ENCODE results near the gene CLDN16.

Gene CLDN16

DNA sequence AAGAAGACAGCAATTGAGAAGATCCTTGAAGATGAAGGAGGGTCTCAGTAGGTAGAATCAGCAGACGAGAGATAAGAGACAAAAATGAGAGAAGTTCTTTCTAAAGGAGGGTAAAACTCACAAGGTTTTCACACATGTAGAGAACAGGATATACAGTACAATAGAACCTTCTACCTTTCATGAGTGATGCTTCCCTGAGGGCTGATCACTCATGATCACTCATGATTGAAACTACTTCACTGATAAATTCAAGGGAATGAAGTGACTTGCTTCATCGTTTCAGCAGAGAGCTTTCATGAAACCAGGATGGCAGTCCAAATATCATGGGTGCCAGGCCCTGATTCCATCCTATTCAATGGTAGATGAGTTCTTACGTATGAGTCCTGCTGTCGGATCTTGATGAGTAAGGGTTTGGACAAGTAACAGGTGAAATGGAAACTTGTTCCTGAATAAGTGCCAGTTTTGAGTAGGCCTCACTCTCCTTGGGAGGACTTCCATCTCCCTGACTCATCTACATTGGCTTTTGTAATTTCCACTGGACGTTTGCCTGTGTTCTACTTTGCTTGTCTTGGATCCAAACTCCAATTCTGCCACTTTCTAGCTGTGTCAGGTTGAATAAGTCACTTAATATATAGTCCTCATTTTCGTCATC lies 9.6 kb upstream of the CLDN16 start:
- no peak for DNase-seq (ENCODE audit: low read depth in 1 of 2, low spot score in 1 of 2)

DNA sequence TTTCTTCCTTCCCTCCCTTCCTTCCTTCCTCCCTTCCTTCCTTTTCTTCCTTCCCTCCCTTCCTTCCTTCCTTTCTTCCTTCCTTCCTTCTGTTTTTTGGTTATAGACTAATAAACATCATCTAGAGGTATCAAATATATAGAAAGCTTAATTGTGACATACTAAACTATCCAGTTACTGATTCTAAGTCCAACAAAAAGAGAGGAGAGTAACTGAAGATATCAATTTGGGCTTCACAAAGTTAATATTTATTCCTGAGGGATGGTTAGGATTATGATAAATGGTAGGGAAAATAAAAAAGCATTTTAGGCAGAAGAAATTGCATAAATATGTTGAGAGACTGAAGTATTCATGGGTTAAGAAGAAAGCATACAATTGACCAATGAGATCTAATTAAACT lies 7.8 kb upstream of the CLDN16 start:
- DNase-seq (ENCODE audit: low read depth in 1 of 2, low spot score in 1 of 2), result no peak

DNA sequence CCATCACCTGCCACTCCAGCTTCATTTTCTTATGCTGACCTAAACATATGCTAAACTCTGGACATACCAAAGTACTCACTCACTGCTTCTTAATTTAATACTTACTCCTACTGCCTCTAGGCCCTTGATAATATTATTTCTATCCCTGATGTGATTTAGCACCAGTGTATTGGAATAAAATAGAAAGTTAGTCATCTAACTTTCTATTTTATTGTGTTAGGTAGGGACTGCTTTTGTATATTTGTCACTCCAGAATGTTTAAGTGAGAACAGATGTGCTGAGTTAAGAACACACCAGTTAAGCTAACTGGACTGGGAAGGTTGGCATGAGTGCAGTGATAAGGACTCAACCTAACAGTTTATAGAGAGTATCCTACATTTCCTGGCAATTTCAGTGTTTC lies 6.5 kb upstream of the CLDN16 start:
- no peak for DNase-seq (ENCODE audit: low read depth in 1 of 2, low spot score in 1 of 2)

DNA sequence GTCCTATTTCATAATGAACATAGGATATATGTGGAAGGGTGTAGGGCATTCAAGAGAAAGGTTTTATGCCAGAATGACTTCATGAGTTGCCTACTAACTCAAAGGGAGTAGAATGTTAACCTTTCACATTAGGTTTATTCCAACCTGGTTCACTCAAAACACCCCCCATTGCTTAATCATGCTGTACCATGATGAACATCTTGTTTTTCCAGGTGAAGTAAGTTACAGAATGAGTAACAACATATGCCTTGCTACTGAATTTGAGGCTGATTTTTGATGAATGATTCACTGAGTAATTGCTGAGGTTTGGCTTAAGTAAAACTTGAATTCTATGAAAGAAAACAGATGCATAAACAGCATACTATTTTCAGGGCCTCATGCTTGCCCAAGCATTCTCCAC lies 5.9 kb upstream of the CLDN16 start:
- no peak for DNase-seq (ENCODE audit: low read depth in 1 of 2, low spot score in 1 of 2)

DNA sequence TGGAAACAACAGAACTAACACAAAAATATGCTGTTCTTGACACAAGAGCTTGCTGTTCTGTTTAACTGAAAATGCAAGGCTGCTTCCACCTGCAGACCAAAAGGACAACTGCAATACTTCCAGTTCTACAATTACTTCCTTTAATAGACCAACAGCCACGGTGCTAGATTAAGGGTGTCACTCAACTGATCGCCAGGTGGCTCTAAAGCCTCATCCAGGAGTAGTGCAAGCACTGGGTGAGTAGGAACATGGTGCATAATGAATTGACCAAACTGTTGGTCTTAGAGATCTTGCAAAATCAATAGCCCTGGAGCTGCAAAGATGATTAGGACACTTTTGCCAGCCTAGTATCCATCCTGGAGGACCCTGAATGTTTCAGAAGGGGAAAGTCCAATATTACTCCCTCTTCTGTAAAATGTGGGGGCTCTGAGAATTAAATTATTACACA lies 3.6 kb upstream of the CLDN16 start:
- DNase-seq (ENCODE audit: low read depth in 1 of 2, low spot score in 1 of 2), result no peak

DNA sequence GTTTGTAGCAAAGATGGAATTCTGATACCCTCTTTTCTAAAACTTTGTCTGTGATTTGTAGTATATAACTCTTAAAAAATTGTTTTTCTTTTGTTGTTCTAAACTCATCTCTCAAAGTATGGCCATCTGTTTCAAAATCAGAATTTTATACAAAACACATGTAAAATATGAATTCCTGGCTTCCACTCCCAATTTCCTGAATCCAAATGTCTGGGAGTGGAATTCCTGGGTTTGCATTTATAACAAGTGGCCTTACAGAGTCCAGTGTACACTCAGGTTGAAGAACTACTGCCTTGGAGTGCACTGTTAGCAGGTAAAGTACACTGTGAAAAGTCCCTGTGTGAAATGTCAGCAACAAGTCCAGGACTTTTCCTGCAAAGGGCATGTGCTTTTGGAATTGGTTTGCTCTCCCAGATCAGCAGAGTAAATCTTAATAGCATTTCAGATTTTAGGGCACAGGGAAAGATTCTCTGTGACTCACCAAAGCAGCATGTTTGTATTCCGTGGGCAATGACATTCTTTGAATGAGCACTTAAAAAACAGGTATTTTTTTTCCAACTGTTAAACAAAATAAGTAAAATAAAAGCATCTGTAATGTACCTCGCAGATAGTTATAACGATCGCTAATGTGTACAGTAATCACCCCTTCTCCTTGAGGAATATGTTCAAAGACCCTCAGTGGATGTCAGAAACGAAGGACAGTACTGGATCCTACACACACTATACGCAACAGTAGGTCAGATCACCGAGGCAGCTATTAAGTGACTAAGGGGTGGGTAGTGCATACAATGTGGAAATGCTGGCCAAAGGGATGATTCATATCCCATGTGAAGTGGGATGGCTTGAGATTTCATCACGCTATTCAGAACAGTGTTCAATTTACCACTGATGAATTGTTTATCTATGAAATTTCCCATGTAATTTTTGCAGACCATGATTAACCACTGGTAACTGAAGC lies 2.0 kb upstream of the CLDN16 start:
- no peak for DNase-seq (ENCODE audit: low read depth in 1 of 2, low spot score in 1 of 2)

DNA sequence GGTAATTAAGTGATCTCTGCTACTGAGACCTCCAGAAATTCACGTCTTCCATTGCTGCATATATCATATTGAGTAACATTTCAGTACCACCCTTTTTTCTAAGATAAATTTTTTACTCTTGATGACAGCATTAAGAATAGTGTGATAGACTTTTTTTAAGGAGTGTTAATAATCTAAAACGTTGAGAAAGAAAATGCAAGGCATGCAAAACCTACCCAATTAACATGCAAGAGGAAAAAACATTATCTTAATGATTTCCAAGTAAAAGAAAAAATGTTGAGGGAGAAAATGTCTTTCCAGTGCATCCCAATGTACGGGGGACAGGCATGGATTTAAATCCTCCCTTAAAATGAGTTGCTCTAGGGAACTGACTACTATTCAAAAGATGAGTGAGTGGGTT lies 740 bp downstream of the CLDN16 start:
- no peak for DNase-seq (ENCODE audit: low read depth in 1 of 2, low spot score in 1 of 2)

DNA sequence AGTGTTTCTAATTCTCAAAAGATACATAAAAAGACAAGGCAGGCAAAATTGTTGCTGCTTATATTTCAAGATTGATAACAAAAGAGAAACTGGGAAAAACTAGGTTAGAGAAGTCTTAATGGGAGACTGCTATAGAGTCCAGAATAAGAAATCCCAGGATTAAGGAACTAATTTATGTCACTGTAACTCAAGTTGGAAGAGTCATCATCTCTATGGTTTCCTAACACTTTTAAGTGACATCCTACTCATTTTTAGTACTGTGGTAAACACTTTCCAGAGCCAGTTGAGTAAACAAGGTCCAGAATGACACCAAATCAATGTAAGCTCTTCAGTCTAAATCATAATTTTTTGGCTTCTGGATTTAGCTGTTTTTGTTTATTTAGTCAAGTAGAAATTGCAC lies 8.0 kb downstream of the CLDN16 start:
- DNase-seq (ENCODE audit: low read depth in 1 of 2, low spot score in 1 of 2), result no peak

DNA sequence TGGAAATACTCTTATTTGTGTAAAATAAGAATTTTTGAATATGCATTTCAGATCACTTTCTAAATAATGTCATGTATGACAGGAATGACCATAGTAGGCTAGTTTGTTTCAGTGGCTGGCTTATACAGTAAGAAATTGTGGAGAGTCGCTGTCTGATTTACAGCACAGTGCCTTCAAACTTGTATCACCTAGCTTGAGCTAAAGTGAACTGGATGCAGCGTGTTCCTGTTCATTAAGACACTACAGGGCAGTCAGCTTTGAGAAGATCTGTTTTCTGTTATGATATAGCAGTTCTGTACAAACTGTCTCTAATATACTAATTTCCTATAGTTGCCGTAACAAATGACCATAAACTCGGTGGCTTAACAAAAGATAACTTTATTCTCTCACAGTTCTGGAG lies 9.9 kb downstream of the CLDN16 start:
- no peak for DNase-seq (ENCODE audit: low read depth in 1 of 2, low spot score in 1 of 2)

DNA sequence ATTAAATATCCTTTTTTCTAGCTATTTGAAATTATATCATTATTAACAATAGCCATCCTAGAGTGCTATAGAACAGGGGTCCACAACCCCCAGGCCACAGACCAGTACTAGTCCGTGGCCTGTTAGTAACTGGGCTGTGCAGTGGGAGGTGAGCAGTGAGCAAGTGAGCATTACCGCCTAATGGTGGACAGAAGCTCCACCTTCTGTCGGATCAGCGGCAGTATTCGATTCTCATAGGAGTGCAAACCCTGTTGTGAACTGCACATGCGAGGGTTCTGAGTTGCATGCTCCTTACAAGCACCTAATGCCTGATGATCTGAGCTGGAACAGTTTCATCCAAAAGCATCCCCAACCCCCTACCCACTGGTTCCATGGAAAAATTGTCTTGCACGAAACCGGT lies 11.7 kb downstream of the CLDN16 start:
- no peak for DNase-seq (ENCODE audit: low read depth in 1 of 2, low spot score in 1 of 2)

DNA sequence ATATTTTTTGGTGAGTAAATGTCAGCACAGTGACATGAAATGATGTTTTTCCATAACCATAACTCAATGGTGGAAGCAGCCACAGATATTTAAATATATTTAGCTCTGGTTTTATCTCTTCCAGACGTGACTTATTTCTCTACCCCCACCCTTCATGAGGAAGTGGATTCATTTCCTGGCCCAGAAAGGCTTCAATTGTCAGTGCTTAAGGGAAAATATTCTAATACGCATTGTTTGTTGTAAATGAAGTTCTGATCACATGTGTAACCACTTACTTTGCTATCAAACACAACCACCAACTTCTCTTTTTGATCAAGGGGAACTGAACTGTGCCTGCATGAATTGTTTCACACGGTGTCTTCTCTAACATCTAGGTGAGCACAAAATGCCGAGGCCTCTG lies 14.0 kb downstream of the CLDN16 start:
- no peak for DNase-seq (ENCODE audit: low read depth in 1 of 2, low spot score in 1 of 2)

DNA sequence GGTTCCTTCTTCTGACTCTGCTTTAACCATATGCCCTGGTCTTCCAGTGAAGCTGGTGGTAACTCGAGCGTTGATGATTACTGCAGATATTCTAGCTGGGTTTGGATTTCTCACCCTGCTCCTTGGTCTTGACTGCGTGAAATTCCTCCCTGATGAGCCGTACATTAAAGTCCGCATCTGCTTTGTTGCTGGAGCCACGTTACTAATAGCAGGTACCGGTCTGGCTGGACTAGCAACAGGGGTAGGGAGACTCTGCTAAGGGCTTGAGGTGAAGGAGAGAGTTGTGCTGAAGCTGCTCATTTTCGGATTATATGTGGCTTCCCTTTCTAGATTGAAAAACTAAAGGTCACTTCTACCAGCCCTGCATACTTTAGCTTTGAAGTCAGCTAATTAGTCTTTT lies 16.8 kb downstream of the CLDN16 start:
- no peak for DNase-seq (ENCODE audit: low read depth in 1 of 2, low spot score in 1 of 2)

DNA sequence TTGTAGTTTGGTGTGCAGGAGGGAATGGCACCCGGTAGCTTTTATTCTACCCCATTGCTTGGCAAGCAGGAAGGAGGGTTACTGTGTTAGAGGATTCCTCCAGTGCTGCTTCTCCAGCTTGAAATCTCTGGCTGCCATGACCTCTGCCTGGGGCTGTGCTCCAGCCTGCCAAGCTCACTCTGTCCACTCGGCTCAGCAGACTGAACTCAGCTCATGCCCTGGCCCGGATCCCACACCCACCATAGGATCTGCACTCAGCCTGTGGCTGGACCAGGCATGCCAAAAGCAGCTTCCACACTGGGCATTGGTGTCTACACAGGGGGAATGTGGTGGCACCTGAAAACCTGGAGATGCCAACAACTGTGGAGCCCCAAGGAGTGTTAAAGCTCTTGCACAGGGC lies 26.3 kb downstream of the CLDN16 start:
- no peak for DNase-seq (ENCODE audit: low read depth in 1 of 2, low spot score in 1 of 2)

DNA sequence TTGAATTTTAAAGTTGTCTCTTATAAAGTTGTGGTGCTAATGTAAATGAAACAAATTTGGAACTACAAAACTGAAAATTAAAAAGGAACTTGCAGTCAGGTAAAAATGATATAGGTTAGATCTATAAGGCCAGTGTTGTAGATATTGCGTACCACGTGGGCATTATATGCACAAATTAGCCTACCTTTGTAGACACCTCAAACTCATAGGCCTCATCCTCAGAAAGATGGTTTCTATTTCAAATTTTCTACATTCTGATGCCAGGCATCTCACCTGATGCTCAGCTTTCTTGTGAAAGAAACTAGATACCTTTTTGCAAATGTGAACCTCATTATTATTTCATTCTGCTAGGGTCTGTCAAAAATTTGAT lies 36.1 kb downstream of the CLDN16 start:
- DNase-seq (ENCODE audit: low read depth in 1 of 2, low spot score in 1 of 2), result no peak

DNA sequence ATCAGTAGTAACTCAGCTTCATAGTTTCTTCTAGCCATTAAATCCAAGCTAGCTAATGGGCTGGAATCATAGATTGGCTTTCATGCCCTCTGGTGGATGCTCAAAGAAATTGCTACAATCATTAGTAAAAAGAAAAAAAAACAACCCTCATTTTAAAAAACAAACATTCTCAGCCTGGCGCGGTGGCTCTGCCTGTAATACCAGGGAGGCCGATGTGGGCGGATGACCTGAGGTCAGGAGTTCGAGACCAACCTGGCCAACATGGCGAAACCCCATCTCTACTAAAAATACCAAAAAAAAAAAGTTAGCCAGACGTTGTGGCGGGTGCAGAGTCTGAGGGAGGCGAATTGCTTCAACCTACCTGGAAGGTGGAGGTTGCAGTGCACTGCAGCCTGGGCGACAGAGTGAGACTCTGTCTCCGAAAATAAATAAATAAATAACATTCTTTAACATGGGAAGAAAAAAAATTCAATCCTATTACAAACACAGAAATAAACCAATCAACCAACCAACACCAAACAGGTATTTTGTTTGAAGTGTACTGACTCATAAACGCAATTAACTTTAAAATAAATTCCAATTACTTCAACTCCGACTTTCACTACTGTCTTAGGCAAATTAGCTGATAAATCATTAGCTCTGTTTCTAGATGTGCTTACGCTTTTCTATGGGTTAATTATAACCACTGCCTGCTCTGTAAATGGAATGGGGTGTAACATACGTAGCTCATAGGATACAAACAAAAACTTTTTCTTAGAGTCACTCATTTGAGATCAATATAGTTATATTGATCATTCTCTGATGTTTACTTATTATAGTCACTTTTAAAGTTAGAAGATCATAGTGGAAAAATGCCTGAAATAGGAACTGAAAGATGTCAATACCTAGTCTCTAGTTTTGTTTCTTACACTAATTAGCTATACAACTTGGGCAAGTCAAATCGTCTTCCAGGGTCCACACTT lies 36.8 kb downstream of the CLDN16 start:
- DNase-seq (ENCODE audit: low read depth in 1 of 2, low spot score in 1 of 2), result no peak

DNA sequence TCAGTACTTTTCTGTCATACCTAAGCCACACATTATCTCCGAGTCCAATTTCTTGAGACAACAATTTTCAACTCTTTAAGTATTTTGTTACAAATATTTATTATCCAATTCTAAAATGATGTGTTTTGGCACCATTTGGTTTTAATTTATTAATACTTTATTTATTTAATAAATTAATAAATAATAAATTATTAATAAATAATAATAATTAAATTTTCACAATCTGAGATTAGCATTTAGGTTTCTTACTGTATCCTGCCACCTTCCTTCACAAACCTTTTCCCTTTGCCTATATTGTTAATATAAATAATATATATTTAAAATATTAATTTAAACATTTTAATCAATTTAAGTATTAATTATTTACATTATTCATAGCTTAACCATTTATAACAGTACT lies 37.9 kb downstream of the CLDN16 start:
- no peak for DNase-seq (ENCODE audit: low read depth in 1 of 2, low spot score in 1 of 2)

DNA sequence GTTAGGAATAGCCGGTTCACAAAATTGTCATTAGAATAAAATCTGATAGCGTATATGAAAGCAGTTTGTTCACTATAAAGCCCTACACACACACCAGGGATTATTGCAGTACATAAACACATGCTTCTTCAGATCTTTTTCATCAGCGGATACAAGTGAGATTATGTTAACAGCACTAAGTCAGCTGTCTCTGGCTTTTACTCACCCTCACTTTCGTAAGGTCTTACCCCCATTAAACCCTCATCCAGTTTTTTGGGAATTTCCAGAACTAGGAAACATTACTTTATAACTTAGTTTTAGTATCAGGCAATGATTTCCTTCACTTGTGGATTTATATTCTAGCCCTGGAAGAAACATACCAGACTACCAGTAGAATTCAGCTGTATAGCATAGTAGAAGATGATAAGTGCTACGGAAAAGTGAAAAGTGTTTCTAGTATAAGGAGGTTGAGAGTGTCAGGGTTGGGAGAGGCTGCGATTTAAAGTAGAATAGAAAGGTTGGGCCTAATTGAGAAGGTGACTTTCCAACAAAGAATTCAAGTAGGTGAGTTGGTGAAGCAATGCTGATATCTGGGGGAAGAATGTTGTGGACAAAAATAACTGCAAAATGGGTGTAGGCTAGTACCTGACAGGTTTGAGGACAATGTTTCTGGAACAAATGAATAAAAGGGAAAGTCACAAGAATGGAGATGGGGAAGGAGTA lies 39.0 kb downstream of the CLDN16 start:
- no peak for DNase-seq (ENCODE audit: low read depth in 1 of 2, low spot score in 1 of 2)

DNA sequence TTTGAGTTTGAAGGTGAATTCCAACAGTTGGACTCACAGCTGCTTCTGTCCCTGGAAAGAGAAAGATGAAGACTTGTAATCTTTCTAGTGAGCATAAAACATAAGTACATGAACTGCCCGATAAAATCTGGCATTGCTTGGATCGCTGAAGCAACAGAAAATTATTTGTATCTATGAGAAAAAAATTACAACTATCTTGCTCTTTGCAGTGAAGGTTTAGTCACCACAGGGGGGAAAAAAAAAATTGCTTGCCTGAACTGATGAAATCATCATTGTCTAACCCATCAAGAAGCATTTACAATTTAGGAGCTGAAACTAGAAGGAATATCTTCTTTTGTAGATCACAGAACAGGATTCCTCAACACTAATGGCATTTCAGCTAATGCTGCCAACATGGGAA lies 41.7 kb downstream of the CLDN16 start:
- DNase-seq (ENCODE audit: low read depth in 1 of 2, low spot score in 1 of 2), result no peak

DNA sequence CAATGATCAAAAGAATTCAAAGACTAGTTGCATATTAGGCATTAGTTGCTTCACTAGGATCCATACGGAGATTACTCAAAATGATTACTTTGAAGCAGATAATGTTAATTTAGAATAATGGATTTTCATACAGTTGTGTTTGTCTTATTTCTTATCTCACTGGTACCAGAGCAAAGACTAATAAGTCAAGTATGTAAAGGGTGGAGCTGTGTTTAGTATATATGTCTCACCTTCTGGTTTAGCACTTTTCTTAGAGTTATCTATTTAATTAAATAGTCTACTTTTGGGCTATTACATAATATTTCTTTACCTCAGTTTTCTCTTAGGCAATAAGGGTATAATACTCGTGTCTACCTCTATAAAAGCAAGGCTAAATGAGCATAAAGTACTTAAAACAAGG lies 42.9 kb downstream of the CLDN16 start:
- no peak for DNase-seq (ENCODE audit: low read depth in 1 of 2, low spot score in 1 of 2)

DNA sequence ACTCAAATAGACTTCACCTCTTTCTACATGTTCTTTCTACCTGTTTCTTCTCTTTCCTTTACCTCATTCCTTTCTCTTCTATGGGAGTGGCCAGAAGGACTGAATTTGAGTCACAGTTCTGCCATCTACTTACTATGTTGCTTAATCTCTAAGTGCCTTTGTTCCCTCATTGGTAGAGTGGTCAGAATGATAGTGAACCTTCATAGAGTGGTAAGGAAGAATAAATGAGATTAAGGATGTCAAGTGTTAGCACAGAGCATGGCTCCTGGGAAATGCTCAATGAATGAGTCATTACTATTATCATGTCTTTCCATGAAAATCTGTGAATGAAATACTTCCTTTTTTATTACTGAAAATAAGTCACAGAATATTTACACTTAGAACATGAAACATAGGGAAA lies 44.3 kb downstream of the CLDN16 start:
- no peak for DNase-seq (ENCODE audit: low read depth in 1 of 2, low spot score in 1 of 2)

DNA sequence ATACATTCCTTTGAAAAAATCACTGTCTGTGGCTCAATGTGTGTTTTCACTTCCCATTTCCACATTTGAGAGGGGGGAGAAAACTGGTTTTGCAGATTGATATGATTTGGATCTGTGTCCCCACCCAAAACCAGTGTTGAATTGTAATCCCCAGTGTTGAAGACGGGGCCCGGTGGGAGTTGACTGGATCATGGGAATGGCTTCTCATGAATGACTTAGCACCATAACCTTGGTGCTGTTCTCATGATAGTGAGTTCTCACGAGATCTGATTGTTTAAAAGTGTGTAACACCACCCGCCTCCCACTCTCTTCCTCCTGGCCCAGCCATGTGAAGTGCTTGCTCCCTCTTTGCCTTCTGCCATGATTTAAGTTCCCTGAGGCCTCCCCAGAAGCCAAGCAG lies 45.7 kb downstream of the CLDN16 start:
- DNase-seq (ENCODE audit: low read depth in 1 of 2, low spot score in 1 of 2), result no peak
